SK-N-SH (cell line): Measurements from ENCODE around the gene ARHGEF17. TPM values are rescaled to one million over a fixed set of nuclear protein-coding genes. Genes with fewer than 3 reads are reported as not detected.

Experiments used
- CTCF ChIA-PET: fragments of 300-600, 350-600 bp; formaldehyde crosslinking; extraction: SDS; loops from one replicate; lab custom pipeline; 2021; lab: Yijun Ruan, JAX
- POLR2A ChIA-PET: fragments of 350-600 bp; sonication (Branson Sonifier 250); formaldehyde crosslinking; extraction: SDS; loops from one replicate; lab custom pipeline; 2020; ENCODE audit warnings: antibody characterized with exemption, inconsistent platforms; lab: Yijun Ruan, JAX
- DNase-seq: peaks from one replicate; pipeline ENCODE4 v3.0.0; 2012
- H2AFZ ChIP-seq: fragments of 200-600 bp; sonication (generic); 2 replicates; pipeline ENCODE4 v1.8.1; 2016; ENCODE audit warnings: antibody characterized with exemption, mild to moderate bottlenecking, low read depth
- H3F3A ChIP-seq: fragments of 200-600 bp; sonication (generic); replicated peaks from 2 replicates; pipeline ENCODE3; 2016; ENCODE audit warnings: antibody characterized with exemption, mild to moderate bottlenecking; ENCODE audit not compliant: insufficient read depth
- H3K27ac ChIP-seq, 2 experiments: fragments of 200-500 bp in 1 of 2; fragments of 200-600 bp in 1 of 2; sonication (Bioruptor generic) in 1 of 2; sonication (generic), shearing (Covaris generic) in 1 of 2; 2 replicates each; pipeline versions ENCODE4 v1.5.1 to v1.6.1; 2014 to 2016; ENCODE audit warnings: low read depth in 2 of 2, inconsistent platforms in 1 of 2, low read length in 1 of 2, mild to moderate bottlenecking in 1 of 2, mixed read lengths in 1 of 2
- H3K27me3 ChIP-seq: fragments of 200-600 bp; sonication (generic), shearing (Covaris generic); 2 replicates; pipeline ENCODE4 v1.6.1; 2016; ENCODE audit warnings: mixed run types; ENCODE audit not compliant: insufficient read depth
- H3K36me3 ChIP-seq, 2 experiments: fragments of 200-500 bp in 1 of 2; fragments of 200-600 bp in 1 of 2; sonication (Bioruptor generic) in 1 of 2; sonication (generic) in 1 of 2; replicated peaks in 1 of 2; 2 replicates each; pipeline versions ENCODE3 to v1.5.1; 2014 to 2016; ENCODE audit warnings: low read length in 1 of 2, mild to moderate bottlenecking in 1 of 2; ENCODE audit not compliant: insufficient read depth in 2 of 2, control insufficient read depth in 1 of 2
- H3K4me1 ChIP-seq, 2 experiments: fragments of 200-500 bp in 1 of 2; fragments of 200-600 bp in 1 of 2; sonication (Bioruptor generic) in 1 of 2; sonication (generic), shearing (Covaris generic) in 1 of 2; 2 replicates each; pipeline versions ENCODE4 v1.5.1 to v1.6.1; 2014 to 2016; ENCODE audit warnings: low read depth in 1 of 2, low read length in 1 of 2, mixed run types in 1 of 2; ENCODE audit not compliant: insufficient read depth in 2 of 2, control insufficient read depth in 1 of 2
- H3K4me2 ChIP-seq: fragments of 200-600 bp; sonication (generic), shearing (Covaris generic); 2 replicates; pipeline ENCODE4 v1.6.1; 2017; ENCODE audit warnings: mixed run types
- H3K4me3 ChIP-seq, 2 experiments: fragments of 200-500 bp in 1 of 2; fragments of 200-600 bp in 1 of 2; sonication (Bioruptor generic) in 1 of 2; sonication (generic), shearing (Covaris generic) in 1 of 2; 2 replicates each; pipeline versions ENCODE4 v1.5.1 to v1.8.1; 2014 to 2016; ENCODE audit warnings: low read depth in 2 of 2, inconsistent platforms in 1 of 2, low read length in 1 of 2, mild to moderate bottlenecking in 1 of 2, mixed read lengths in 1 of 2, moderate library complexity in 1 of 2
- H3K79me2 ChIP-seq: fragments of 200-600 bp; sonication (generic); 2 replicates; pipeline ENCODE4 v1.8.1; 2017; ENCODE audit warnings: mild to moderate bottlenecking; ENCODE audit not compliant: insufficient read depth
- H3K9ac ChIP-seq: fragments of 200-600 bp; sonication (generic); 2 replicates; pipeline ENCODE4 v1.6.1; 2017; ENCODE audit warnings: mixed run types
- H3K9me2 ChIP-seq: fragments of 200-600 bp; sonication (generic); 2 replicates; pipeline ENCODE4 v1.6.1; 2017; ENCODE audit warnings: mixed run types
- H3K9me3 ChIP-seq: fragments of 200-600 bp; sonication (generic); 2 replicates; pipeline ENCODE4 v1.6.1; 2017; ENCODE audit warnings: mixed run types, mild to moderate bottlenecking, moderate library complexity
- H4K20me1 ChIP-seq: fragments of 200-600 bp; sonication (generic); 2 replicates; pipeline ENCODE4 v1.6.1; 2017; ENCODE audit warnings: mild to moderate bottlenecking, mixed run types; ENCODE audit not compliant: insufficient read depth
- CHD2 ChIP-seq: fragments of 150-350 bp; IDR thresholded peaks from 2 replicates; pipeline ENCODE4 v1.6.1; 2018; ENCODE audit warnings: low read length; ENCODE audit not compliant: partially characterized antibody
- CTCF ChIP-seq: fragments of 200-600 bp; sonication (generic); IDR thresholded peaks from 2 replicates; pipeline ENCODE4 v1.6.1; 2017; ENCODE audit warnings: antibody characterized with exemption, mild to moderate bottlenecking, moderate library complexity
- EP300 ChIP-seq, 2 experiments: IDR thresholded peaks; 2 replicates each; pipeline versions ENCODE4 v1.4.0 to v1.6.1; 2012; ENCODE audit warnings: borderline replicate concordance in 1 of 2, low read depth in 1 of 2, low read length in 1 of 2
- EZH2phosphoT487 ChIP-seq: fragments of 200-600 bp; sonication (generic); IDR thresholded peaks from 2 replicates; pipeline ENCODE4 v1.6.1; 2017; ENCODE audit warnings: low read depth, mixed run types, mild to moderate bottlenecking, antibody characterized with exemption, moderate library complexity, borderline replicate concordance
- FOXJ3 ChIP-seq: sonication (generic); formaldehyde crosslinking; IDR thresholded peaks from 2 replicates; pipeline ENCODE4 v1.5.1; 2020; ENCODE audit warnings: mild to moderate bottlenecking, missing genetic modification reagents
- GABPA ChIP-seq: IDR thresholded peaks from 2 replicates; pipeline ENCODE4 v1.4.0; 2012; ENCODE audit warnings: low read depth, mild to moderate bottlenecking
- IRF3 ChIP-seq: fragments of 150-350 bp; IDR thresholded peaks from 2 replicates; pipeline ENCODE4 v1.6.1; 2016; ENCODE audit warnings: mild to moderate bottlenecking, low read depth, low read length
- NRF1 ChIP-seq: IDR thresholded peaks from 2 replicates; pipeline ENCODE4 v1.6.1; 2012; ENCODE audit warnings: low read depth, mild to moderate bottlenecking, low read length
- WGBS: methylation state at CpG from one replicate; pipeline ENCODE4 v1.1.6; 2017; ENCODE audit warnings: low lambda C conversion rate; 5-methylcytosine and 5-hydroxymethylcytosine counted together
- polyA plus RNA-seq, 3 experiments: library from polyadenylated mRNA; depleted of rRNA; stranded (reverse); fragments of >200 nt; gene quantifications; 2 replicates each; pipeline ENCODE4 v1.2.3, GENCODE V29; 2012
- TF ChIP-seq, protein P1 (sequence below): IDR thresholded peaks from 2 replicates; pipeline ENCODE4; 2012
- TF ChIP-seq, protein P2 (sequence below): IDR thresholded peaks from 2 replicates; pipeline ENCODE4 v1.4.0; 2012; ENCODE audit warnings: low read depth, borderline replicate concordance

Gene ARHGEF17
- polyA plus RNA-seq, 1 of the 3 experiments (the other 2 are of a cell fraction) = 45.9 TPM

DNA sequence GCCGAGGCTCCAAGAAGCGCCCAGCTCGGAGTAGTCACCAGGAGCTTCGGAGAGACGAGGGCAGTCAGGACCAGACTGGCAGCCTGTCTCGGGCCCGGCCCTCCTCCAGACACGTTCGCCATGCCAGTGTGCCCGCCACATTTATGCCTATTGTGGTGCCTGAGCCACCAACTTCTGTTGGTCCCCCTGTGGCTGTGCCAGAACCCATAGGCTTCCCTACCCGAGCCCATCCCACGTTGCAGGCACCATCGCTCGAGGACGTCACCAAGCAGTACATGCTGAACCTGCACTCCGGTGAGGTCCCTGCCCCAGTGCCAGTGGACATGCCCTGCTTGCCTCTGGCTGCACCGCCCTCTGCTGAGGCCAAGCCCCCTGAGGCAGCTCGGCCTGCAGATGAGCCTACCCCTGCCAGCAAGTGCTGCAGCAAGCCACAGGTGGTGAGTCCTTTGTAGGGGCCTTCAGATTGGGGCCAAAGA lies 3.4 kb downstream of the ARHGEF17 start:
- H3K9me2 ChIP-seq = no peaks in the 10 kb centered on the region
- H3K27ac ChIP-seq = peak overlapping the region in 1 of 2 experiments; percentile 14; a peak in 1 of 4 replicates
- DNase-seq = no peak
- TF ChIP-seq, protein P1, sequence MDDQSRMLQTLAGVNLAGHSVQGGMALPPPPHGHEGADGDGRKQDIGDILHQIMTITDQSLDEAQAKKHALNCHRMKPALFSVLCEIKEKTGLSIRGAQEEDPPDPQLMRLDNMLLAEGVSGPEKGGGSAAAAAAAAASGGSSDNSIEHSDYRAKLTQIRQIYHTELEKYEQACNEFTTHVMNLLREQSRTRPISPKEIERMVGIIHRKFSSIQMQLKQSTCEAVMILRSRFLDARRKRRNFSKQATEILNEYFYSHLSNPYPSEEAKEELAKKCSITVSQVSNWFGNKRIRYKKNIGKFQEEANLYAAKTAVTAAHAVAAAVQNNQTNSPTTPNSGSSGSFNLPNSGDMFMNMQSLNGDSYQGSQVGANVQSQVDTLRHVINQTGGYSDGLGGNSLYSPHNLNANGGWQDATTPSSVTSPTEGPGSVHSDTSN = no peak
- no peak for TF ChIP-seq NRF1
- TF ChIP-seq GABPA = no peak
- no peak for TF ChIP-seq CHD2
- TF ChIP-seq, protein P2, sequence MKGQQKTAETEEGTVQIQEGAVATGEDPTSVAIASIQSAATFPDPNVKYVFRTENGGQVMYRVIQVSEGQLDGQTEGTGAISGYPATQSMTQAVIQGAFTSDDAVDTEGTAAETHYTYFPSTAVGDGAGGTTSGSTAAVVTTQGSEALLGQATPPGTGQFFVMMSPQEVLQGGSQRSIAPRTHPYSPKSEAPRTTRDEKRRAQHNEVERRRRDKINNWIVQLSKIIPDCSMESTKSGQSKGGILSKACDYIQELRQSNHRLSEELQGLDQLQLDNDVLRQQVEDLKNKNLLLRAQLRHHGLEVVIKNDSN = no peak
- no peak for TF ChIP-seq EZH2phosphoT487
- TF ChIP-seq IRF3 = no peak
- no peak for TF ChIP-seq FOXJ3
- TF ChIP-seq EP300 (IDR thresholded peaks at IDR 0.05; ENCODE audit: borderline replicate concordance in 1 of 2, low read depth in 1 of 2, low read length in 1 of 2) = no peak
- no peak for TF ChIP-seq CTCF
- H3K4me1 ChIP-seq = peaks cover 68 to 75% of the 10 kb centered on the region in 2 experiments
- peak overlapping the region; percentile 61; the same call in 1 of the 2 replicates for H3K9ac ChIP-seq
- H4K20me1 ChIP-seq = peaks cover 71% of the 10 kb centered on the region
- H3K9me3 ChIP-seq = no peaks in the 10 kb centered on the region
- peaks cover 0 to 15% of the 10 kb centered on the region in 2 experiments for H3K36me3 ChIP-seq
- POLR2A ChIA-PET = no interaction called here
- no peak overlapping the region for H2AFZ ChIP-seq
- H3K79me2 ChIP-seq = peaks cover 87% of the 10 kb centered on the region
- peak overlapping the region; percentile 99 for H3K4me2 ChIP-seq
- no peaks in the 10 kb centered on the region for H3K27me3 ChIP-seq
- 93% methylated on average over 9 of the region's 18 CpGs for WGBS
- peak overlapping the region; percentile 38 to 86 for H3K4me3 ChIP-seq
- peaks cover 6% of the 10 kb centered on the region for H3F3A ChIP-seq
- CTCF ChIA-PET = interaction anchor here (7.7 to 17.6 kb wide), 4 partner anchors 12 to 39 kb away, joined by 94 to 395 read pairs (median 191); no protein-coding TSS in a partner anchor
